Measurements from ENCODE around the gene POU6F2.
A peak's percentile ranks its signal among the peaks of the same experiment; 100 is the strongest.

The POU6F2 gene

DNA sequence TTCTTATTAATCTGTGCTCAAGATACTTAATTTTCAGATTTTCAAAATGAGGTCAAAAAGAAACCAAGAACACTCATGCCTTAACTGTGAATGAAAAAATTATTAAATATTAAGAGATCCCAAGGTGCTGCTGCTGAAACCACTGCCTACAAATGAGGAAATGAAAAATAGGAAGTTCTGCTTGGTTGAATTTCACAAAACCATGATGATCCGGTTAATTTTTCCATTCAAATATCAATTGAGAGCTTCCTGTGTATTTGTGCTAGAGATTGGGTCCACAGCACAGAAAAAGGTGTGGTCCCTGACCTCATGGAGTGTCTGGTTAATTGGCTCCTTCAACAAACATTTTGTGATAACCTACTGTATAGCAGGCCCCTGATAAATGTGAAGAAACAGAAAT is 455.8 kb downstream of the POU6F2 start:
- no peak overlapping the region for H3K27ac ChIP-seq (replicated peaks)
- no peaks in the 10 kb centered on the region for H3K27me3 ChIP-seq (ENCODE audit: insufficient read depth, poor library complexity, severe bottlenecking)
- peak in 1 of 2 experiments; percentile 5 for DNase-seq (ENCODE audit: low read depth in 1 of 2, low spot score in 1 of 2)
- no peak overlapping the region for H3K4me3 ChIP-seq (replicated peaks; ENCODE audit: insufficient read depth, low read length)
- TF ChIP-seq, protein P1, sequence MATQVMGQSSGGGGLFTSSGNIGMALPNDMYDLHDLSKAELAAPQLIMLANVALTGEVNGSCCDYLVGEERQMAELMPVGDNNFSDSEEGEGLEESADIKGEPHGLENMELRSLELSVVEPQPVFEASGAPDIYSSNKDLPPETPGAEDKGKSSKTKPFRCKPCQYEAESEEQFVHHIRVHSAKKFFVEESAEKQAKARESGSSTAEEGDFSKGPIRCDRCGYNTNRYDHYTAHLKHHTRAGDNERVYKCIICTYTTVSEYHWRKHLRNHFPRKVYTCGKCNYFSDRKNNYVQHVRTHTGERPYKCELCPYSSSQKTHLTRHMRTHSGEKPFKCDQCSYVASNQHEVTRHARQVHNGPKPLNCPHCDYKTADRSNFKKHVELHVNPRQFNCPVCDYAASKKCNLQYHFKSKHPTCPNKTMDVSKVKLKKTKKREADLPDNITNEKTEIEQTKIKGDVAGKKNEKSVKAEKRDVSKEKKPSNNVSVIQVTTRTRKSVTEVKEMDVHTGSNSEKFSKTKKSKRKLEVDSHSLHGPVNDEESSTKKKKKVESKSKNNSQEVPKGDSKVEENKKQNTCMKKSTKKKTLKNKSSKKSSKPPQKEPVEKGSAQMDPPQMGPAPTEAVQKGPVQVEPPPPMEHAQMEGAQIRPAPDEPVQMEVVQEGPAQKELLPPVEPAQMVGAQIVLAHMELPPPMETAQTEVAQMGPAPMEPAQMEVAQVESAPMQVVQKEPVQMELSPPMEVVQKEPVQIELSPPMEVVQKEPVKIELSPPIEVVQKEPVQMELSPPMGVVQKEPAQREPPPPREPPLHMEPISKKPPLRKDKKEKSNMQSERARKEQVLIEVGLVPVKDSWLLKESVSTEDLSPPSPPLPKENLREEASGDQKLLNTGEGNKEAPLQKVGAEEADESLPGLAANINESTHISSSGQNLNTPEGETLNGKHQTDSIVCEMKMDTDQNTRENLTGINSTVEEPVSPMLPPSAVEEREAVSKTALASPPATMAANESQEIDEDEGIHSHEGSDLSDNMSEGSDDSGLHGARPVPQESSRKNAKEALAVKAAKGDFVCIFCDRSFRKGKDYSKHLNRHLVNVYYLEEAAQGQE (IDR thresholded peaks at IDR 0.05; ENCODE audit: insufficient replicate concordance, low read depth): no peak
- peak; percentile 89 for TF ChIP-seq SPI1 (IDR thresholded peaks at IDR 0.05; ENCODE audit: borderline replicate concordance, low read depth)

DNA sequence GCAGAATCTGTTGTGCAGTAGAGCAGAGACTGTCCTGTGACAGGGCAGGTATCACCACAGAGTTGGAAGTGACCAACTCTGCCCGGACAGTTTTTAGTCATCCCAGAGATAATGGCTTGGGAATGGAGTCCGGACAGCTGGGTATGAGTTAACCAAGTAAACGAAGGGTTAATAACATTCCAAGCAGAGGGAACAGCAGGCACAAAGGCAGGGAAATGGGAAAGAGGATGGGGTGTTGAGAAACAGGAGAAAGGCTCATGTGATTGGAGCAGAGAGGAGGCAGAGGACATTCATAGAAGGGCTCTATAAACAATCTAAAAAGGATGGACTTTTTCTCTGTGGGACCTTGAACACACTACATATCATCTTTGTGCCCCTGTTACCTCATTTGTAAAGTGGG is 456.3 kb downstream of the POU6F2 start:
- Histone ChIP-seq H3K4me3 (replicated peaks; ENCODE audit: insufficient read depth, low read length) (no peak overlapping the region), H3K27ac (replicated peaks) (no peak overlapping the region), H3K27me3 (ENCODE audit: insufficient read depth, poor library complexity, severe bottlenecking) (no peaks in the 10 kb centered on the region)
- TF ChIP-seq GABPA (IDR thresholded peaks at IDR 0.05; ENCODE audit: low read depth) (no peak), POLR2AphosphoS5 (IDR thresholded peaks at IDR 0.05; ENCODE audit: low read depth) (no peak), SPI1 (IDR thresholded peaks at IDR 0.05; ENCODE audit: borderline replicate concordance, low read depth) (no peak)
- TF ChIP-seq, protein P1 (IDR thresholded peaks at IDR 0.05; ENCODE audit: insufficient replicate concordance, low read depth): no peak
- TF ChIP-seq, protein P2, sequence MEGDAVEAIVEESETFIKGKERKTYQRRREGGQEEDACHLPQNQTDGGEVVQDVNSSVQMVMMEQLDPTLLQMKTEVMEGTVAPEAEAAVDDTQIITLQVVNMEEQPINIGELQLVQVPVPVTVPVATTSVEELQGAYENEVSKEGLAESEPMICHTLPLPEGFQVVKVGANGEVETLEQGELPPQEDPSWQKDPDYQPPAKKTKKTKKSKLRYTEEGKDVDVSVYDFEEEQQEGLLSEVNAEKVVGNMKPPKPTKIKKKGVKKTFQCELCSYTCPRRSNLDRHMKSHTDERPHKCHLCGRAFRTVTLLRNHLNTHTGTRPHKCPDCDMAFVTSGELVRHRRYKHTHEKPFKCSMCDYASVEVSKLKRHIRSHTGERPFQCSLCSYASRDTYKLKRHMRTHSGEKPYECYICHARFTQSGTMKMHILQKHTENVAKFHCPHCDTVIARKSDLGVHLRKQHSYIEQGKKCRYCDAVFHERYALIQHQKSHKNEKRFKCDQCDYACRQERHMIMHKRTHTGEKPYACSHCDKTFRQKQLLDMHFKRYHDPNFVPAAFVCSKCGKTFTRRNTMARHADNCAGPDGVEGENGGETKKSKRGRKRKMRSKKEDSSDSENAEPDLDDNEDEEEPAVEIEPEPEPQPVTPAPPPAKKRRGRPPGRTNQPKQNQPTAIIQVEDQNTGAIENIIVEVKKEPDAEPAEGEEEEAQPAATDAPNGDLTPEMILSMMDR (IDR thresholded peaks at IDR 0.05; ENCODE audit: insufficient read depth, low read length): no peak
- no peak for DNase-seq (ENCODE audit: low read depth in 1 of 2, low spot score in 1 of 2)

DNA sequence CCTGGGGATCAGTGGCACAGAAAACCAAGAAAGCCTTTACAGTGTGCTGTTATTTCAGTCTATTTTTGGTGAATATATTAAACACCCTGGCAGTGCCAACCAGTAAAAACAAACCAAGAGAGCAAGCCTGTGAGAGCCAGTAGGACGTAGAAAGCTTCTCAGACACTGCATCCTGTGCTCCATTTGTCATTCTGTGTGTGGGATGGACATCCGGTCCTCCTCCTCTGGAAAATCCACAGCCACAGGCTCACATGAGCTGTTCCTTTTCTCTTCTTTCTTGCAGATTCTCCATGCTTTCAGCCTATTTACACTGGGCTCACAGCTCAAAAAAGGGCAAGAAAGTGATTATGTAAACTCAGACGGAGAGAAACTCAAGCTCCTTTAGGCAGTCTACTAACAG is 468.8 kb downstream of the POU6F2 start:
- no peak for TF ChIP-seq SPI1 (IDR thresholded peaks at IDR 0.05; ENCODE audit: borderline replicate concordance, low read depth)
- no peak for TF ChIP-seq POLR2AphosphoS5 (IDR thresholded peaks at IDR 0.05; ENCODE audit: low read depth)
- TF ChIP-seq, protein P1 (IDR thresholded peaks at IDR 0.05; ENCODE audit: insufficient replicate concordance, low read depth): no peak
- TF ChIP-seq GABPA (IDR thresholded peaks at IDR 0.05; ENCODE audit: low read depth): no peak
- TF ChIP-seq, protein P2 (IDR thresholded peaks at IDR 0.05; ENCODE audit: insufficient read depth, low read length): no peak
- no peak overlapping the region for H3K4me3 ChIP-seq (replicated peaks; ENCODE audit: insufficient read depth, low read length)
- peaks cover 19% of the 10 kb centered on the region for H3K27me3 ChIP-seq (ENCODE audit: insufficient read depth, poor library complexity, severe bottlenecking)
- no peak for DNase-seq (ENCODE audit: low read depth in 1 of 2, low spot score in 1 of 2)
- no peak overlapping the region for H3K27ac ChIP-seq (replicated peaks)

DNA sequence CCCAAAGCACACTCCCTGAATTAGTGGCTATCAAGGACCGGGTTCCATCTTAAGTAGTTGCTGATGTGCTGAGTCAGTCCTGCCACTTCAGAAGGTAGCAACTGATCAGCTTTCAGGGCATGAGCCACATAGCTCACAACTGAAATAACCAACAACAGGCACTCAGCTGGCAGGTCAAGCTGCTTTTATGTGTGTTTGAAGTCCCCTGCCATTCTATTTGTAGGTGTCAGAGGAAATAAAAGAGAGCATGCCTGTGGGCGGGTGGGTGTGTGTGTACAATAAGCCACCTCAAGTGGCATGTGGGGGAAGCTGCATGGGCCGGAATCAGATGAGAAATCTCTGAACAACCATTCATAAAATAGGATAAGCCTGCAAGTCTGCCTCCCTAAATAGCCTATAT is 474.2 kb downstream of the POU6F2 start:
- Histone ChIP-seq H3K27me3 (ENCODE audit: insufficient read depth, poor library complexity, severe bottlenecking) (peaks cover 14% of the 10 kb centered on the region), H3K4me3 (replicated peaks; ENCODE audit: insufficient read depth, low read length) (no peak overlapping the region), H3K27ac (replicated peaks) (no peak overlapping the region)
- no peak for DNase-seq (ENCODE audit: low read depth in 1 of 2, low spot score in 1 of 2)
- TF ChIP-seq, protein P2 (IDR thresholded peaks at IDR 0.05; ENCODE audit: insufficient read depth, low read length): no peak
- TF ChIP-seq POLR2AphosphoS5 (IDR thresholded peaks at IDR 0.05; ENCODE audit: low read depth): no peak

Measured in HL-60 (cell line).